Uterus (tissue), 4 donors: ENCODE measurements around the gene RAD51B. TPM values are rescaled to one million over a fixed set of nuclear protein-coding genes. Genes with fewer than 3 reads are reported as not detected.

Experiments used
- DNase-seq, 2 donors: peaks; one replicate each; pipeline ENCODE4 v3.0.0-alpha.2; 2019 to 2020
- H3K27ac ChIP-seq, 2 donors: fragments of 200-600 bp; sonication (generic); 1 replicate in 1 of 2; 2 replicates in 1 of 2; pipeline ENCODE4 v1.5.1; 2016 to 2018
- H3K27me3 ChIP-seq, 2 donors: fragments of 200-600 bp; sonication (generic); one replicate each; pipeline ENCODE4 v1.5.1; 2018 to 2019; ENCODE audit warnings: control low read depth in 1 of 2
- H3K36me3 ChIP-seq, 2 donors: fragments of 200-600 bp; sonication (generic); one replicate each; pipeline ENCODE4 v1.5.1; 2019; ENCODE audit warnings: control low read depth in 1 of 2
- H3K4me1 ChIP-seq, 2 donors: fragments of 200-600 bp; sonication (generic); one replicate each; pipeline ENCODE4 v1.5.1; 2018 to 2019; ENCODE audit warnings: control low read depth in 1 of 2
- H3K4me3 ChIP-seq, 2 donors: fragments of 200-600 bp; sonication (generic); 1 replicate in 1 of 2; 2 replicates in 1 of 2; pipeline ENCODE4 v1.5.1; 2018 to 2019; ENCODE audit warnings: mild to moderate bottlenecking in 1 of 2
- H3K9me3 ChIP-seq, 2 donors: fragments of 200-600 bp; sonication (generic); one replicate each; pipeline ENCODE4 v1.5.1; 2019; ENCODE audit warnings: control low read depth in 1 of 2
- CTCF ChIP-seq, 4 experiments: fragments of 200-600 bp in 2 of 4; fragments of 450-650 bp in 2 of 4; sonication (generic) in 2 of 4; IDR thresholded peaks; one replicate each; pipeline ENCODE4 v1.5.1; 2016 to 2019; ENCODE audit warnings: antibody characterized with exemption in 4 of 4, mild to moderate bottlenecking in 2 of 4, moderate library complexity in 1 of 4
- POLR2A ChIP-seq, 2 donors: fragments of 450-650 bp; IDR thresholded peaks; one replicate each; pipeline ENCODE4 v1.6.1; 2016; ENCODE audit warnings: antibody characterized with exemption in 2 of 2, mild to moderate bottlenecking in 1 of 2, moderate library complexity in 1 of 2
- intact Hi-C: fragments of 100-400 bp; cut with DNase I; formaldehyde crosslinking; loops from one replicate; pipeline ENCODE4 v1.15.1; 2023; ENCODE audit warnings: low total_unique reads
- total RNA-seq, 4 donors: library from RNA; depleted of rRNA in 3 of 4; stranded (reverse); fragments of >200 nt in 3 of 4; gene quantifications; one replicate each; pipeline versions ENCODE4 v1.1.0 to v1.2.4, GENCODE V29; 2014 to 2023
- donor health status: DM: yes; HTN: yes; CAD: no.

Gene RAD51B
- total RNA-seq, 4 donors from 2014 or later: 29.5 to 100.0 (median 70.3) TPM

GRCh38 chr14:68337279-68337678 lies 517.7 kb downstream of the RAD51B start:
- TF ChIP-seq POLR2A (IDR thresholded peaks at IDR 0.05) (no peak), CTCF (IDR thresholded peaks at IDR 0.05) (no peak)
- no peaks in the 10 kb centered on the region for H3K27me3 ChIP-seq
- intact Hi-C loops: no loop called here

DNA sequence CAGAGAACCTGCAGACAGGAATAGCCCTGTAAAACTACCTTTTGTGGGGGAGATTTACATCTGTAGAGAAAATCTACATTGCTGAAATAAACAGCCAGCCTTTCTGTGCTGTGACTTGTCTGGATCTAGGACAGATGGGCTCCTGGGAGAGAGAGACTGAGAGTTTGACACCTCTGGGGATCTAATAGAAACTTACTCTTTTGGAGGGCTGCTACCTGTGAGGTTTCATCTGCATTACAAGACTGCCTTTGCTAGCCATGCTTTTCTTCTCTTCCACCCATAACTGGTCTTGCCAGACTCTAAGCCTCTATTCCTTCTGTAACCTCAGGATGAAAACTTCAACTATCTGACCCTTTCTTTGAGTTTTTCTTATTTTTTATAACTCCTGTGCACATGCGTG lies 520.7 kb downstream of the RAD51B start:
- no peaks in the 10 kb centered on the region for H3K36me3 ChIP-seq
- no peak overlapping the region for H3K27ac ChIP-seq
- H3K27me3 ChIP-seq: no peaks in the 10 kb centered on the region
- H3K4me3 ChIP-seq: no peak overlapping the region
- H3K9me3 ChIP-seq: no peaks in the 10 kb centered on the region
- TF ChIP-seq POLR2A (IDR thresholded peaks at IDR 0.05): no peak
- TF ChIP-seq CTCF (IDR thresholded peaks at IDR 0.05): no peak
- intact Hi-C loops: loop anchor here (10.0 kb wide), 1 partner anchor 65 kb away; no protein-coding TSS in a partner anchor
- no peak for DNase-seq
- H3K4me1 ChIP-seq: no peaks in the 10 kb centered on the region

More at GRCh38 chr14:68337279-68337678, 517.7 kb downstream of the RAD51B start:
- Histone ChIP-seq H3K27ac (no peak overlapping the region), H3K9me3 (no peaks in the 10 kb centered on the region), H3K4me1 (no peaks in the 10 kb centered on the region), H3K36me3 (no peaks in the 10 kb centered on the region), H3K4me3 (no peak overlapping the region)
- DNase-seq: no peak

DNA sequence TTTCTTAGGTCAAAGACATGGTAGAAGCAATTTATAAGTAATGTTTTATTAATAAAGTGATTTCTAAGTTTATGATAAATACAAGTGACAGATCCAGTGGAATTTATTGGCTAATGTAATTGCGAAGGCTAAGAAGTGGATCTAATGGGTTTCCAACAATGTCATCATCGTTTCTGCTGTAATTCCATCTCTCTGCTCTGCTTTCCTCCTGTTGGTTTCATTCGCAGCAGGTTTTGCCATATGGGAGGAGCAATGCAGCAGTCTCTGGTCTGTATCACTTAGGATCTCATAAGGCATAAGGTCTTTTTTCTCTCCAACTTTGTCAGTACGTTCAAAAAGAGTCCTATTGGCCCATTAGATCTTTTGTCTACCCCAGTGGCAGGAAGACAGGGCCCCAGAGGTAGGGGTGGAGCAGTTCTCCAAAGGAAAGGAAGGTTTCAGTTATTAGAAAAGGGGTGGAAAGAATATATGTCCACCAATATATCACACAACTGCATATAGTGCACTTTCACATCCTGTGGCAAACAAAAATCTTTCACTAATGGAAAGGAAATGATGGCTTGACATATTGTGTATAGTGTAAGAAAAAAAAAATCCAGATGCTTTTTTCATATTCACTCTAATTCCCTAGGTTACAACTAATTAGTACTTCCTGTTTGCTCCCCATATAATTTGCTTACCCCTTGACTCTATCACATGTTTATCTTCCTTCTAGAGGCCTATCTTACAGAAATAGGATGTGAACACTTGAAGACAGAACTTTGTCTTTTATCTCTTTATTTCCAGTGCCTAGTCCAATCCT lies 522.0 kb downstream of the RAD51B start:
- Histone ChIP-seq H3K27me3 (no peaks in the 10 kb centered on the region), H3K27ac (no peak overlapping the region), H3K9me3 (no peaks in the 10 kb centered on the region), H3K36me3 (no peaks in the 10 kb centered on the region), H3K4me3 (no peak overlapping the region), H3K4me1 (no peaks in the 10 kb centered on the region)
- no peak for DNase-seq
- intact Hi-C loops: loop anchor here (10.0 kb wide), 1 partner anchor 67 kb away; no protein-coding TSS in a partner anchor
- TF ChIP-seq CTCF (IDR thresholded peaks at IDR 0.05): no peak
- no peak for TF ChIP-seq POLR2A (IDR thresholded peaks at IDR 0.05)

GRCh38 chr14:68342216-68342763 lies 522.7 kb downstream of the RAD51B start:
- no peak for DNase-seq
- TF ChIP-seq CTCF (IDR thresholded peaks at IDR 0.05) (no peak), POLR2A (IDR thresholded peaks at IDR 0.05) (no peak)
- no peak overlapping the region for H3K27ac ChIP-seq
- no peaks in the 10 kb centered on the region for H3K9me3 ChIP-seq
- no peaks in the 10 kb centered on the region for H3K27me3 ChIP-seq
- H3K4me3 ChIP-seq: no peak overlapping the region
- no peaks in the 10 kb centered on the region for H3K36me3 ChIP-seq
- intact Hi-C loops: loop anchor here (10.0 kb wide), 1 partner anchor 67 kb away; no protein-coding TSS in a partner anchor
- no peaks in the 10 kb centered on the region for H3K4me1 ChIP-seq

- no peaks in the 10 kb centered on the region for H3K36me3 ChIP-seq
- no peak for TF ChIP-seq CTCF (IDR thresholded peaks at IDR 0.05)
- intact Hi-C loops: loop anchor here (10.0 kb wide), 1 partner anchor 69 kb away; no protein-coding TSS in a partner anchor
- H3K27me3 ChIP-seq: no peaks in the 10 kb centered on the region
- H3K27ac ChIP-seq: no peak overlapping the region
- H3K4me1 ChIP-seq: no peaks in the 10 kb centered on the region
- no peaks in the 10 kb centered on the region for H3K9me3 ChIP-seq
- H3K4me3 ChIP-seq: no peak overlapping the region
- DNase-seq: no peak
Measured at GRCh38 chr14:68343534-68344118, 524.0 kb downstream of the RAD51B start.
